HFFc6 (cell line): ENCODE data around the gene RB1. TPM values are rescaled to one million over a fixed set of nuclear protein-coding genes. Genes with fewer than 3 reads are reported as not detected.

Experiments
- DNase-seq: peaks from one replicate; pipeline ENCODE4 v3.0.0-alpha.2; 2018
- H3K27ac Mint-ChIP-seq: 2 replicates; pipeline ENCODE4 v1.8.0; 2020; ENCODE audit warnings: mild to moderate bottlenecking, mixed read lengths
- H3K27me3 Mint-ChIP-seq: 2 replicates; pipeline ENCODE4 v1.8.0; 2021; ENCODE audit warnings: mild to moderate bottlenecking, moderate library complexity, mixed read lengths; ENCODE audit not compliant: insufficient read depth
- H3K36me3 Mint-ChIP-seq: 2 replicates; pipeline ENCODE4 v1.8.0; 2021; ENCODE audit warnings: low read depth, mixed read lengths
- H3K4me1 Mint-ChIP-seq: 2 replicates; pipeline ENCODE4 v1.8.0; 2020; ENCODE audit warnings: low read depth, mixed read lengths
- H3K4me3 Mint-ChIP-seq: 2 replicates; pipeline ENCODE4 v1.8.0; 2020; ENCODE audit warnings: mild to moderate bottlenecking, moderate library complexity, mixed read lengths
- H3K9me3 Mint-ChIP-seq: 2 replicates; pipeline ENCODE4 v1.8.0; 2020; ENCODE audit warnings: mild to moderate bottlenecking, mixed read lengths
- CTCF ChIP-seq: fragments of 200-600 bp; sonication (generic); IDR thresholded peaks from 2 replicates; pipeline ENCODE4 v1.5.0; 2021; ENCODE audit warnings: antibody characterized with exemption, mild to moderate bottlenecking
- total RNA-seq, 6 experiments: library from RNA; stranded (reverse); fragmentation: NEBNext Ultra II Directional; extraction: Animal tissue kit (Norgen Biotek cat#: 25700); gene quantifications; 2 replicates in 1 of 6; 3 replicates in 5 of 6; pipeline ENCODE4 v1.2.3, GENCODE V29; 2021

Gene RB1
- total RNA-seq, 6 experiments from 2014 or later: 39.2 to 50.4 (median 43.0) TPM

DNA sequence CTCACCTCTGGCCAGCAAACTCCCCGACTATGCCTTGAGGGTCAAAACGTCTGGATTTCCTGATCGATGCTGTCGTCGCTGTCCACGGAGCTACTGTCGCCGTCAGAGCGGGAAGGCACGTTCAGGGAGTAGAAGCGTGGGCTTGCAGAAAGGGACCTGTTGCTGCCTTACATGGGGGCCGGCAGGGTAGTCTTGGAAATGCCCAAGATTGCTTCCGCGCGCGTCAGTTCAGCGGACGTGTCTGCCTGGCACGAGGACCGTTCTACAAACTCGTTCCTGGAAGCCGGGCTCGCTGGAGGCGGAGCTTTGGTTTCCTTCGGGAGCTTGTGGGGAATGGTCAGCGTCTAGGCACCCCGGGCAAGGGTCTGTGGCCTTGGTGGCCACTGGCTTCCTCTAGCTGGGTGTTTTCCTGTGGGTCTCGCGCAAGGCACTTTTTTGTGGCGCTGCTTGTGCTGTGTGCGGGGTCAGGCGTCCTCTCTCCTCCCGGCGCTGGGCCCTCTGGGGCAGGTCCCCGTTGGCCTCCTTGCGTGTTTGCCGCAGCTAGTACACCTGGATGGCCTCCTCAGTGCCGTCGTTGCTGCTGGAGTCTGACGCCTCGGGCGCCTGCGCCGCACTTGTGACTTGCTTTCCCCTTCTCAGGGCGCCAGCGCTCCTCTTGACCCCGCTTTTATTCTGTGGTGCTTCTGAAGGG lies 15.4 kb downstream of the RB1 start:
- Mint-ChIP-seq H3K9me3 (peaks cover 40% of the 10 kb centered on the region), H3K4me3 (no peak overlapping the region), H3K27me3 (no peaks in the 10 kb centered on the region), H3K36me3 (peaks cover 71% of the 10 kb centered on the region), H3K4me1 (no peaks in the 10 kb centered on the region; the same call in 1 of the 2 replicates), H3K27ac (no peak overlapping the region)
- TF ChIP-seq CTCF: no peak
- DNase-seq: no peak

GRCh38 chr13:48319531-48320398 lies 16.2 kb downstream of the RB1 start:
- Mint-ChIP-seq H3K27ac (no peak overlapping the region), H3K36me3 (peaks cover 67% of the 10 kb centered on the region), H3K4me3 (no peak overlapping the region), H3K27me3 (no peaks in the 10 kb centered on the region), H3K9me3 (peaks cover 40% of the 10 kb centered on the region), H3K4me1 (peaks cover 5% of the 10 kb centered on the region; the same call in 1 of the 2 replicates)
- DNase-seq: no peak
- TF ChIP-seq CTCF: no peak

- Mint-ChIP-seq H3K27ac (no peak overlapping the region), H3K27me3 (no peaks in the 10 kb centered on the region), H3K9me3 (peaks cover 40% of the 10 kb centered on the region), H3K4me3 (no peak overlapping the region), H3K36me3 (peaks cover 61% of the 10 kb centered on the region), H3K4me1 (peaks cover 5% of the 10 kb centered on the region; the same call in 1 of the 2 replicates)
- no peak for DNase-seq
- TF ChIP-seq CTCF: no peak
These were observed 16.8 kb downstream of the RB1 start for GRCh38 chr13:48320399-48320790.

GRCh38 chr13:48320891-48321510 lies 17.4 kb downstream of the RB1 start:
- H3K36me3 Mint-ChIP-seq: peaks cover 55% of the 10 kb centered on the region
- no peaks in the 10 kb centered on the region for H3K27me3 Mint-ChIP-seq
- DNase-seq: no peak
- 0 out of 2 replicates have a peak, but pooled peaks cover 5% of the 10 kb centered on the region for H3K4me1 Mint-ChIP-seq
- TF ChIP-seq CTCF: no peak
- no peak overlapping the region for H3K4me3 Mint-ChIP-seq
- H3K9me3 Mint-ChIP-seq: peaks cover 40% of the 10 kb centered on the region
- no peak overlapping the region for H3K27ac Mint-ChIP-seq

GRCh38 chr13:48322294-48322693 lies 18.7 kb downstream of the RB1 start:
- no peaks in the 10 kb centered on the region for H3K27me3 Mint-ChIP-seq
- TF ChIP-seq CTCF: no peak
- H3K4me1 Mint-ChIP-seq: 0 out of 2 replicates have a peak, but pooled peaks cover 5% of the 10 kb centered on the region
- H3K27ac Mint-ChIP-seq: no peak overlapping the region
- H3K36me3 Mint-ChIP-seq: peaks cover 46% of the 10 kb centered on the region
- H3K9me3 Mint-ChIP-seq: peaks cover 40% of the 10 kb centered on the region
- no peak overlapping the region for H3K4me3 Mint-ChIP-seq
- no peak for DNase-seq
